ENCODE measurements around the gene OVCH1.
"Not testable (repeated sequence)": the region's sequence is repeated elsewhere in the genome, so short reads cannot be mapped to it uniquely, and the experiment has no call there.

The OVCH1 gene

GRCh38 chr12:29451888-29452287 lies 45.6 kb downstream of the OVCH1 start:
- no peak for DNase-seq (ENCODE audit: low read depth)
- H3K4me3 ChIP-seq (ENCODE audit: low read depth, low read length): no peak overlapping the region
- no peak for TF ChIP-seq MAX (IDR thresholded peaks at IDR 0.05; ENCODE audit: low read depth, low read length)
- no peak for TF ChIP-seq POLR2A (IDR thresholded peaks at IDR 0.05; ENCODE audit: extremely low read depth, insufficient read length)
- no peak for TF ChIP-seq CTCF (IDR thresholded peaks at IDR 0.05; ENCODE audit: low read depth, low read length)

- TF ChIP-seq MAX (IDR thresholded peaks at IDR 0.05; ENCODE audit: low read depth, low read length): no peak
- peak; percentile 32 for DNase-seq (ENCODE audit: low read depth)
- H3K4me3 ChIP-seq (ENCODE audit: low read depth, low read length): no peak overlapping the region
These were observed 49.3 kb downstream of the OVCH1 start for GRCh38 chr12:29448157-29448556.

GRCh38 chr12:29447285-29447975 lies 50.1 kb downstream of the OVCH1 start:
- DNase-seq (ENCODE audit: low read depth): no peak
- H3K4me3 ChIP-seq (ENCODE audit: low read depth, low read length): no peak overlapping the region
- no peak for TF ChIP-seq POLR2A (IDR thresholded peaks at IDR 0.05; ENCODE audit: extremely low read depth, insufficient read length)

GRCh38 chr12:29439506-29439905 lies 58.0 kb downstream of the OVCH1 start:
- no peak for DNase-seq (ENCODE audit: low read depth)
- TF ChIP-seq CTCF (IDR thresholded peaks at IDR 0.05; ENCODE audit: low read depth, low read length): no peak
- TF ChIP-seq POLR2A (IDR thresholded peaks at IDR 0.05; ENCODE audit: extremely low read depth, insufficient read length): no peak
- TF ChIP-seq MAX (IDR thresholded peaks at IDR 0.05; ENCODE audit: low read depth, low read length): no peak
- TF ChIP-seq MYC (IDR thresholded peaks at IDR 0.05; ENCODE audit: low read depth, low read length): no peak

GRCh38 chr12:29438752-29439408 lies 58.6 kb downstream of the OVCH1 start:
- no peak for DNase-seq (ENCODE audit: low read depth)
- H3K4me3 ChIP-seq (ENCODE audit: low read depth, low read length): no peak overlapping the region
- no peak for TF ChIP-seq CTCF (IDR thresholded peaks at IDR 0.05; ENCODE audit: low read depth, low read length)
- no peak for TF ChIP-seq POLR2A (IDR thresholded peaks at IDR 0.05; ENCODE audit: extremely low read depth, insufficient read length)
- TF ChIP-seq MAX (IDR thresholded peaks at IDR 0.05; ENCODE audit: low read depth, low read length): no peak
- no peak for TF ChIP-seq MYC (IDR thresholded peaks at IDR 0.05; ENCODE audit: low read depth, low read length)

More at GRCh38 chr12:29439506-29439905, 58.0 kb downstream of the OVCH1 start:
- H3K4me3 ChIP-seq (ENCODE audit: low read depth, low read length): no peak overlapping the region

- H3K4me3 ChIP-seq (ENCODE audit: low read depth, low read length): no peak overlapping the region
- no peak for DNase-seq (ENCODE audit: low read depth)
- TF ChIP-seq MAX (IDR thresholded peaks at IDR 0.05; ENCODE audit: low read depth, low read length): no peak
- no peak for TF ChIP-seq POLR2A (IDR thresholded peaks at IDR 0.05; ENCODE audit: extremely low read depth, insufficient read length)
- no peak for TF ChIP-seq CTCF (IDR thresholded peaks at IDR 0.05; ENCODE audit: low read depth, low read length)
- no peak for TF ChIP-seq MYC (IDR thresholded peaks at IDR 0.05; ENCODE audit: low read depth, low read length)
These were observed 59.9 kb downstream of the OVCH1 start for GRCh38 chr12:29437575-29437974.

- not testable (repeated sequence) for H3K4me3 ChIP-seq (ENCODE audit: low read depth, low read length); DNase-seq (ENCODE audit: low read depth)
These were observed 60.7 kb downstream of the OVCH1 start for GRCh38 chr12:29436815-29437214.

All from NB4 (cell line).